GM12878 (cell line): Measurements from ENCODE around the gene TMC6.
"Not testable (repeated sequence)": the region's sequence is repeated elsewhere in the genome, so short reads cannot be mapped to it uniquely, and the experiment has no call there.

Experiments
- CTCF ChIP-seq, 3 experiments: IDR thresholded peaks in 2 of 3; conservative IDR thresholded peaks in 1 of 3; 2 replicates each; pipeline ENCODE4 v1.5.1; 2011; ENCODE audit warnings: low read depth in 3 of 3, low read length in 3 of 3, mild to moderate bottlenecking in 3 of 3, control low read depth in 2 of 3, moderate library complexity in 2 of 3, inconsistent platforms in 1 of 3, mixed read lengths in 1 of 3; ENCODE audit not compliant: control insufficient read depth in 2 of 3, insufficient read depth in 1 of 3; ENCODE audit errors: extremely low read depth in 1 of 3
- HDAC2 ChIP-seq: fragments of 200-600 bp; sonication (generic); IDR thresholded peaks from 2 replicates; pipeline ENCODE4 v1.6.1; 2017
- JUND ChIP-seq: IDR thresholded peaks from 2 replicates; pipeline ENCODE4 v1.6.1; 2012; ENCODE audit warnings: low read depth, mild to moderate bottlenecking, low read length, improper control_type of control experiment, moderate library complexity
- MTA3 ChIP-seq: IDR thresholded peaks from 2 replicates; pipeline ENCODE4 v1.6.1; 2012; ENCODE audit warnings: low read length, inconsistent platforms, borderline replicate concordance
- NKRF ChIP-seq: fragments of 450-650 bp; conservative IDR thresholded peaks from 2 replicates; pipeline ENCODE4 v1.6.1; 2017; ENCODE audit warnings: mild to moderate bottlenecking, moderate library complexity
- TCF7 ChIP-seq: IDR thresholded peaks from 2 replicates; pipeline ENCODE4 v1.6.1; 2014; ENCODE audit warnings: antibody characterized with exemption, borderline replicate concordance

- TF ChIP-seq CTCF (IDR thresholded peaks at IDR 0.05 in 2 of 3, conservative IDR thresholded peaks at IDR 0.05 in 1 of 3; ENCODE audit: control insufficient read depth in 2 of 3, extremely low read depth in 1 of 3, insufficient read depth in 1 of 3, low read depth in 3 of 3, low read length in 3 of 3); MTA3; HDAC2; TCF7; JUND; NKRF: not testable (repeated sequence)
Measured at GRCh38 chr17:78082355-78082872, 46.1 kb downstream of the TMC6 start.
